Lower leg skin (tissue), 4 donors: ENCODE results near the gene H19. TPM values are rescaled to one million over a fixed set of nuclear protein-coding genes. Genes with fewer than 3 reads are reported as not detected.

Experiments
- DNase-seq, 2 donors: peaks; one replicate each; pipeline ENCODE4 v3.0.0-alpha.2; 2019; ENCODE audit warnings: low spot score in 2 of 2
- H3K4me3 ChIP-seq: fragments of 200-600 bp; sonication (generic); 2 replicates; pipeline ENCODE4 v1.5.1; 2017; ENCODE audit warnings: mild to moderate bottlenecking, low read depth; ENCODE audit not compliant: poor library complexity, severe bottlenecking
- POLR2A ChIP-seq, 2 donors: fragments of 450-650 bp; IDR thresholded peaks; one replicate each; pipeline ENCODE4 v1.6.1; 2016 to 2017; ENCODE audit warnings: antibody characterized with exemption in 2 of 2, mild to moderate bottlenecking in 1 of 2, moderate library complexity in 1 of 2
- WGBS, 2 donors: methylation state at CpG; one replicate each; pipeline ENCODE4 v1.1.5; 2018; 5-methylcytosine and 5-hydroxymethylcytosine counted together
- intact Hi-C: fragments of 100-400 bp; cut with DNase I; formaldehyde crosslinking; loops from one replicate; pipeline ENCODE4 v1.15.0; 2023; ENCODE audit warnings: low total_unique reads
- total RNA-seq, 4 donors: library from RNA; depleted of rRNA; stranded (reverse); fragments of >200 nt; gene quantifications; one replicate each; pipeline ENCODE4 v1.1.0, GENCODE V29; 2016
- TF ChIP-seq, protein P1 (sequence below), 3 donors: fragments of 450-650 bp; IDR thresholded peaks; one replicate each; pipeline ENCODE4 v1.5.1; 2016; ENCODE audit warnings: antibody characterized with exemption in 3 of 3, mild to moderate bottlenecking in 3 of 3, moderate library complexity in 2 of 3

Gene H19
- total RNA-seq, 4 donors from 2014 or later = 17.3 to 64.3 (median 37.4) TPM

DNA sequence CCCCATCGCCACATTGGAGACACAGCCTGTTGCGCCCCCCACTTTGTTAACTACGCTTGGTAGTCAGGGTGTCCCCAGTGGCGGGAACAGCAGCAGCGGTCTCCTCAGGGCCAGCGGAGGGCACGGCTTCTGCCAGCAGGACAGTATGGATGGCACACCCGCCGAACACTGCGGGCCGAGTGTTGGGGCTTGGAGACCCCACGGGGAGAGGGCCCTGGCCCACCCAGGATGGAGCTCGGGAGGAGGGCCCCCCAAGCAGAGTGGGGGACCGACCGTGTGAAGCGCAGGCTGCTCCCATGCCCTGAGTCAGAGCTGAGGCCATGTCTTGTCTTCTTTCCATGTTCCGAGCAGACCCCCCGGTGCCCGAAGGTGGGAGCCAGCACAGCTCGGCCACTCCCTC, 32.7 kb downstream of the H19 start:
- no peak overlapping the region for H3K4me3 ChIP-seq
- intact Hi-C loops = no loop called here
- no peak for TF ChIP-seq POLR2A (IDR thresholded peaks at IDR 0.05)
- TF ChIP-seq, protein P1, sequence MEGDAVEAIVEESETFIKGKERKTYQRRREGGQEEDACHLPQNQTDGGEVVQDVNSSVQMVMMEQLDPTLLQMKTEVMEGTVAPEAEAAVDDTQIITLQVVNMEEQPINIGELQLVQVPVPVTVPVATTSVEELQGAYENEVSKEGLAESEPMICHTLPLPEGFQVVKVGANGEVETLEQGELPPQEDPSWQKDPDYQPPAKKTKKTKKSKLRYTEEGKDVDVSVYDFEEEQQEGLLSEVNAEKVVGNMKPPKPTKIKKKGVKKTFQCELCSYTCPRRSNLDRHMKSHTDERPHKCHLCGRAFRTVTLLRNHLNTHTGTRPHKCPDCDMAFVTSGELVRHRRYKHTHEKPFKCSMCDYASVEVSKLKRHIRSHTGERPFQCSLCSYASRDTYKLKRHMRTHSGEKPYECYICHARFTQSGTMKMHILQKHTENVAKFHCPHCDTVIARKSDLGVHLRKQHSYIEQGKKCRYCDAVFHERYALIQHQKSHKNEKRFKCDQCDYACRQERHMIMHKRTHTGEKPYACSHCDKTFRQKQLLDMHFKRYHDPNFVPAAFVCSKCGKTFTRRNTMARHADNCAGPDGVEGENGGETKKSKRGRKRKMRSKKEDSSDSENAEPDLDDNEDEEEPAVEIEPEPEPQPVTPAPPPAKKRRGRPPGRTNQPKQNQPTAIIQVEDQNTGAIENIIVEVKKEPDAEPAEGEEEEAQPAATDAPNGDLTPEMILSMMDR (IDR thresholded peaks at IDR 0.05) = no peak
- no CpG with 5 or more reads among the region's 20 CpGs for WGBS, 2 donors
- peak in 1 of 2 donors; percentile 21 for DNase-seq

GRCh38 chr11:1964348-1964747, 33.3 kb downstream of the H19 start:
- no peak for DNase-seq
- no peak overlapping the region for H3K4me3 ChIP-seq
- no CpG with 5 or more reads among the region's 17 CpGs for WGBS, 2 donors
- intact Hi-C loops = no loop called here
- TF ChIP-seq POLR2A (IDR thresholded peaks at IDR 0.05) = no peak
- TF ChIP-seq, protein P1 (IDR thresholded peaks at IDR 0.05) = no peak

GRCh38 chr11:1963864-1964263, 33.8 kb downstream of the H19 start:
- H3K4me3 ChIP-seq = no peak overlapping the region
- DNase-seq = peak in 1 of 2 donors; percentile 61
- intact Hi-C loops = no loop called here
- WGBS, 2 donors = no CpG with 5 or more reads among the region's 20 CpGs
- TF ChIP-seq, protein P1 (IDR thresholded peaks at IDR 0.05) = no peak
- TF ChIP-seq POLR2A (IDR thresholded peaks at IDR 0.05) = no peak

DNA sequence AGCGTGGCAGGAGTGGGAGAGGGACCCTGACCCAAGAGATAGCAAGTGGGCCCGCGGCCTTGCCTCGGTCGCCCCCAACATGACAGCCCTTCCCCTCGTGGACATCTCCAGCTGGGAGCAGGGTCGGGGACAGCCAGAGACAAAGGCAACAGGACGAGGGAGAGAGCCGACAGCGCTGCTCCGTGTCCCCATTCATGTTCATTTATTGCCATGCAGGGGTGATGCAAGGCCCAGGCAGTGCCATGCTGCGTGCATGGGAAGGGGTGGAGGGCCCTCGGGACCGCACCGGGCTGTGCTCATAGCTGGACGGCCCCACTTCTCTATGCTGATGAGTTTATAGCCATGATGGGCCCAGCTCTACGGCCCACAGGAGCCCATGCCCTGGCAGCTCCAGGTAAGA, 37.9 kb downstream of the H19 start:
- WGBS, 2 donors = 88% methylated on average over 6 of the region's 17 CpGs; no CpG with 5 or more reads in 1 of the 2 donors
- intact Hi-C loops = no loop called here
- DNase-seq = peak in 1 of 2 donors; percentile 37
- TF ChIP-seq, protein P1 (IDR thresholded peaks at IDR 0.05) = no peak
- TF ChIP-seq POLR2A (IDR thresholded peaks at IDR 0.05) = no peak
- H3K4me3 ChIP-seq = no peak overlapping the region

- intact Hi-C loops = no loop called here
Observed at GRCh38 chr11:1958367-1958766, 39.3 kb downstream of the H19 start.

More at GRCh38 chr11:1958367-1958766, 39.3 kb downstream of the H19 start:
- no CpG with 5 or more reads among the region's 18 CpGs for WGBS, 2 donors
- TF ChIP-seq, protein P1 (IDR thresholded peaks at IDR 0.05) = no peak
- TF ChIP-seq POLR2A (IDR thresholded peaks at IDR 0.05) = no peak
- no peak for DNase-seq
- H3K4me3 ChIP-seq = no peak overlapping the region
